Skeletal muscle tissue (tissue), 4 donors: ENCODE measurements around the gene PKHD1. TPM values are rescaled to one million over a fixed set of nuclear protein-coding genes. Genes with fewer than 3 reads are reported as not detected.
"Not testable (repeated sequence)": the region's sequence is repeated elsewhere in the genome, so short reads cannot be mapped to it uniquely, and the experiment has no call there.

Experiments used
- H3K27ac ChIP-seq: one replicate; pipeline ENCODE4 v1.7.0; 2013; ENCODE audit warnings: mild to moderate bottlenecking, low read depth, low read length, inconsistent platforms
- H3K27me3 ChIP-seq, 3 donors: one replicate each; pipeline ENCODE4 v1.7.0; 2013; ENCODE audit warnings: low read length in 3 of 3; ENCODE audit not compliant: control insufficient read depth in 3 of 3, insufficient read depth in 3 of 3
- H3K36me3 ChIP-seq, 3 donors: one replicate each; pipeline ENCODE4 v1.7.0; 2013; ENCODE audit warnings: low read length in 3 of 3; ENCODE audit not compliant: control insufficient read depth in 3 of 3, insufficient read depth in 3 of 3
- H3K4me1 ChIP-seq, 3 donors: one replicate each; pipeline ENCODE4 v1.7.0; 2013; ENCODE audit warnings: low read length in 3 of 3, mild to moderate bottlenecking in 3 of 3; ENCODE audit not compliant: control insufficient read depth in 3 of 3, insufficient read depth in 3 of 3
- H3K4me3 ChIP-seq, 3 donors: one replicate each; pipeline ENCODE4 v1.7.0; 2013; ENCODE audit warnings: low read length in 3 of 3
- H3K9ac ChIP-seq, 3 donors: one replicate each; pipeline ENCODE4 v1.7.0; 2013; ENCODE audit warnings: low read length in 3 of 3, mild to moderate bottlenecking in 3 of 3, moderate library complexity in 2 of 3, low read depth in 1 of 3
- H3K9me3 ChIP-seq, 3 donors: one replicate each; pipeline ENCODE4 v1.7.0; 2013; ENCODE audit warnings: low read length in 3 of 3; ENCODE audit not compliant: control insufficient read depth in 3 of 3
- total RNA-seq: library from RNA; depleted of rRNA; stranded (reverse); fragments of >200 nt; gene quantifications from one replicate; pipeline ENCODE4 v1.2.3, GENCODE V29; 2014
- donor health status: Osteomylitis.

PKHD1 gene
- total RNA-seq, 1 donor from 2014 or later: 38.6 TPM

- H3K4me1 ChIP-seq: no peaks in the 10 kb centered on the region
- no peaks in the 10 kb centered on the region for H3K27me3 ChIP-seq
- no peak overlapping the region for H3K9ac ChIP-seq
- no peak overlapping the region for H3K27ac ChIP-seq
- H3K9me3 ChIP-seq: peaks cover 0 to 2% (median 0%) of the 10 kb centered on the region in 3 donors
- no peak overlapping the region for H3K4me3 ChIP-seq
- H3K36me3 ChIP-seq: no peaks in the 10 kb centered on the region
Measured at GRCh38 chr6:51854876-51855275, 232.5 kb downstream of the PKHD1 start.

DNA sequence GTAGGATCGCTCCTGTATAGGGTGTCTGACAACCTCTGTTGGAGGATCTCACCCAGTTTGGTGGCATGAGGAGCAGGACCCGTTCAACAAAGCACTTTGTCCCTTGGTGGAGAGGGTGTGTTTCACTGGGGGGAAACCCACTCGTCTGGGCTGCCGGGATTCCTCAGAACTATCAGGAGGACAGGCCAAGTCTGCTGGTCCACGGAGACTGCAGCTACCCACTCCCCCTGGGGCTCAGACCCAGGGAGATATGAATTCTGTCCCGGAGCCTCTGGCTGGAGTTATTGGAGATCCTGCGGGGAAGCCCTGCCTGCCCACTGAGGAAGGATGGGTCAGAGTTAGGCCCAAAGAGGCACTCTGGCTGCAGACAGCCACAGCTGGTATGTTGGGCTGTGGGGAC is 233.1 kb downstream of the PKHD1 start:
- H3K4me1 ChIP-seq: no peaks in the 10 kb centered on the region
- no peak overlapping the region for H3K4me3 ChIP-seq
- H3K27ac ChIP-seq: no peak overlapping the region
- H3K36me3 ChIP-seq: no peaks in the 10 kb centered on the region
- H3K9me3 ChIP-seq: peaks cover 0 to 2% (median 0%) of the 10 kb centered on the region in 3 donors
- H3K9ac ChIP-seq: no peak overlapping the region
- no peaks in the 10 kb centered on the region for H3K27me3 ChIP-seq

DNA sequence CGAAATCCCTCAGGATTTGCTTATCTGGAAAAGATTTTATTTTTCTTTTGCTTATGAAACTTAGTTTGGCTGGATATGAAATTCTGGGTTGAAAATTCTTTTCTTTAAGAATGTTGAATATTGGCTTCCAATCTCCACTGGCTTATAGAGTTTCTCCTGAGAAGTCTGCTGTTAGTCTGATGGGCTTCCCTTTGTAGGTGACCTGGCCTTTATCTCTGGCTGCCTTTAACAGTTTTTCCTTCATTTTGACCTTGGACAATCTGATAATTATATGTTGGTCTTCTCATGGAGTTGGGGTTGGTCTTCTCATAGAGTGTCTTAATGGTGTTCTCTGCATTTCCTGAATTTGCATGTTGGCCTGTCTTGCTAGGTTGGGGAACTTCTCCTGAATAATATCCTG is 234.3 kb downstream of the PKHD1 start:
- not testable (repeated sequence) for H3K27me3 ChIP-seq, H3K36me3 ChIP-seq, H3K4me3 ChIP-seq, H3K4me1 ChIP-seq, H3K27ac ChIP-seq, H3K9ac ChIP-seq, H3K9me3 ChIP-seq

DNA sequence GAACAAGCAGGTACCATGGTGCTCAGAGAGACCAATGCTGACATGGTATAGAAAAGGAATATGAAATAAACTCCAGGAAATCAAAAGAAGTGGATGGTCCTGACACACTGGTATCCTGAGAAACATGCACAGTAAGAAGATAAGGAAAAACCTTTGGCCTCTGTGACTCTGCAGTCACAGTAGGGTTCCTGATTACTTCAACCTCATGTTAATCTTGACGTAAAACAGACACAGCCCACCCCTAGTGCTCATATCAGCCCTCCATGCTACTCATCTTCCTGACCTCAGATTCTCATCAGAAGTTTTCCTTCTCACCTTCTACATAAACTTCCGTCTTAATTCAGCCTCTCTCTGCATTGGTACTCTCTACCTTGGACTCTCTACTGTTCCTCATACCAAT is 240.9 kb downstream of the PKHD1 start:
- H3K36me3 ChIP-seq: no peaks in the 10 kb centered on the region
- no peak overlapping the region for H3K27ac ChIP-seq
- H3K4me1 ChIP-seq: no peaks in the 10 kb centered on the region
- no peaks in the 10 kb centered on the region for H3K27me3 ChIP-seq
- no peak overlapping the region for H3K4me3 ChIP-seq
- H3K9me3 ChIP-seq: peaks cover 0 to 2% (median 0%) of the 10 kb centered on the region in 3 donors
- H3K9ac ChIP-seq: no peak overlapping the region

DNA sequence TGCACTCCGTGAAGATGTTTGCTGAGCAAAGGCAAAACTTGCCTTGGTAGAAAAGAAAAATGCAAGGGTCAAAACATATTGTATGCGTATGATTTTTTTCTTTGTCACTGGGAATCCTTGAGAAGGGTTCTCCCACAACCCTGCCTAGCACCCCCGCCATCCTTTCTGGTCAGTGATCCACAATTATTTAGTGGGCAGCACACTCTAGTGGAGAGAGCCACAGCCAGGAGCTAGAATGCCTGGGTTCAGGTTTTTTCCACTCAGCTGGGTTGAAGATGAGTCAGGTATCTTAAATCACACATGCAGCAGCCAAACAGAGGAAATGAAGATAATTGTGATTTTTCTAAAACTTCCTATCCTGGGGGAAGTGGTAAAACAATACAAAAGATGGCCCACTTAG is 243.1 kb downstream of the PKHD1 start:
- Histone ChIP-seq H3K27ac (no peak overlapping the region), H3K36me3 (no peaks in the 10 kb centered on the region), H3K9me3 (no peaks in the 10 kb centered on the region), H3K4me3 (no peak overlapping the region), H3K27me3 (no peaks in the 10 kb centered on the region), H3K9ac (no peak overlapping the region), H3K4me1 (no peaks in the 10 kb centered on the region)

DNA sequence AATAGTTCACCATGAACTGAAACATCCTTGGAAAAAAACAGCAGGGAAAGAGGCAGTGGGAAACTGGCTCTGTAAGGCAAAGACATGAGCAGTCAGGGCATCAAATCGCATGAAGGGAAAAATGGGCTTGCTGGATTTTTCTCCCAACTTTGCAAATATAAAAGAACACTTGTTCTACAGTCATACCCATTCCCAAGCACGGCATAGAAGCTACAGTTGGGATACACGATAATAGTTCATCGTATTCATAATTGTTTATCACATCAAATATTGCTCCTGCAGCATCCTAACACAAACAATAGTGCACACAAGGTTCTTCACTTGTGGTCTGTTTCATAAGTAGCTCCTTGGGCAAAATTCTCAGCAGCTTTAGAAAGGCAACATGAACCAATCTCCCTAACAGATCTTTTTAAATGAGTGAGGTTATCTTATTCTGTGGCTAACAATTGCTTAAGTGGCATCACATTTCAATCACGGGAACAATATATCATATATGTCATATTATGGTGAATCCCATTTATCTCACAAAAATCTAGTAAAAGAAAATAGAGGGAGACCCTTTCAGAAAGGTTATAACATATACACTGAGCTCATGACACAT is 243.9 kb downstream of the PKHD1 start:
- Histone ChIP-seq H3K4me3 (no peak overlapping the region), H3K36me3 (no peaks in the 10 kb centered on the region), H3K27me3 (no peaks in the 10 kb centered on the region), H3K9ac (no peak overlapping the region), H3K9me3 (no peaks in the 10 kb centered on the region), H3K4me1 (no peaks in the 10 kb centered on the region), H3K27ac (no peak overlapping the region)

GRCh38 chr6:51842804-51843378 is 244.5 kb downstream of the PKHD1 start:
- Histone ChIP-seq H3K36me3 (no peaks in the 10 kb centered on the region), H3K9me3 (no peaks in the 10 kb centered on the region), H3K4me1 (no peaks in the 10 kb centered on the region), H3K4me3 (no peak overlapping the region), H3K9ac (no peak overlapping the region), H3K27ac (no peak overlapping the region), H3K27me3 (no peaks in the 10 kb centered on the region)

GRCh38 chr6:51842061-51842803 is 245.2 kb downstream of the PKHD1 start:
- H3K36me3 ChIP-seq: no peaks in the 10 kb centered on the region
- H3K4me1 ChIP-seq: no peaks in the 10 kb centered on the region
- no peak overlapping the region for H3K9ac ChIP-seq
- H3K27me3 ChIP-seq: no peaks in the 10 kb centered on the region
- no peak overlapping the region for H3K4me3 ChIP-seq
- H3K27ac ChIP-seq: no peak overlapping the region
- H3K9me3 ChIP-seq: no peaks in the 10 kb centered on the region

- H3K4me1 ChIP-seq: no peaks in the 10 kb centered on the region
- no peak overlapping the region for H3K4me3 ChIP-seq
- no peak overlapping the region for H3K27ac ChIP-seq
- H3K9me3 ChIP-seq: no peaks in the 10 kb centered on the region
- no peaks in the 10 kb centered on the region for H3K27me3 ChIP-seq
- no peaks in the 10 kb centered on the region for H3K36me3 ChIP-seq
- H3K9ac ChIP-seq: no peak overlapping the region
Measured at GRCh38 chr6:51841626-51842025, 245.8 kb downstream of the PKHD1 start.

- no peak overlapping the region for H3K4me3 ChIP-seq
Measured at GRCh38 chr6:51839726-51840374, 247.6 kb downstream of the PKHD1 start.

More at GRCh38 chr6:51839726-51840374, 247.6 kb downstream of the PKHD1 start:
- H3K27me3 ChIP-seq: no peaks in the 10 kb centered on the region
- H3K9ac ChIP-seq: no peak overlapping the region
- H3K27ac ChIP-seq: no peak overlapping the region
- H3K36me3 ChIP-seq: no peaks in the 10 kb centered on the region
- H3K4me1 ChIP-seq: no peaks in the 10 kb centered on the region
- H3K9me3 ChIP-seq: no peaks in the 10 kb centered on the region
